ENCODE measurements around the gene DNAH14.

Gene DNAH14

GRCh38 chr1:225428068-225428880, 498.8 kb downstream of the DNAH14 start:
- DNase-seq (ENCODE audit: low spot score) = peak; percentile 95

GRCh38 chr1:225428881-225429455, 499.5 kb downstream of the DNAH14 start:
- DNase-seq (ENCODE audit: low spot score) = no peak

- DNase-seq (ENCODE audit: low spot score) = no peak
These were observed 500.8 kb downstream of the DNAH14 start for GRCh38 chr1:225430301-225430700.

GRCh38 chr1:225431081-225431863, 501.8 kb downstream of the DNAH14 start:
- DNase-seq (ENCODE audit: low spot score) = no peak

- no peak for DNase-seq (ENCODE audit: low spot score)
These were observed 504.6 kb downstream of the DNAH14 start for GRCh38 chr1:225434046-225434445.

- no peak for DNase-seq (ENCODE audit: low spot score)
These were observed 505.6 kb downstream of the DNAH14 start for GRCh38 chr1:225435076-225435475.

GRCh38 chr1:225435487-225435886, 506.0 kb downstream of the DNAH14 start:
- DNase-seq (ENCODE audit: low spot score) = no peak

- DNase-seq (ENCODE audit: low spot score) = no peak
These were observed 506.5 kb downstream of the DNAH14 start for GRCh38 chr1:225435957-225436392.

- peak; percentile 26 for DNase-seq (ENCODE audit: low spot score)
These were observed 508.4 kb downstream of the DNAH14 start for GRCh38 chr1:225437710-225438437.

- no peak for DNase-seq (ENCODE audit: low spot score)
These were observed 511.1 kb downstream of the DNAH14 start for GRCh38 chr1:225440380-225441221.

- DNase-seq (ENCODE audit: low spot score) = no peak
These were observed 512.0 kb downstream of the DNAH14 start for GRCh38 chr1:225441314-225442122.

GRCh38 chr1:225442123-225442505, 512.6 kb downstream of the DNAH14 start:
- DNase-seq (ENCODE audit: low spot score) = no peak

GRCh38 chr1:225445639-225446594, 516.4 kb downstream of the DNAH14 start:
- DNase-seq (ENCODE audit: low spot score) = no peak

GRCh38 chr1:225446595-225446960, 517.1 kb downstream of the DNAH14 start:
- no peak for DNase-seq (ENCODE audit: low spot score)

GRCh38 chr1:225446981-225447615, 517.6 kb downstream of the DNAH14 start:
- no peak for DNase-seq (ENCODE audit: low spot score)

GRCh38 chr1:225447650-225448089, 518.2 kb downstream of the DNAH14 start:
- peak; percentile 83 for DNase-seq (ENCODE audit: low spot score)

- DNase-seq (ENCODE audit: low spot score) = peak; percentile 84
These were observed 518.8 kb downstream of the DNAH14 start for GRCh38 chr1:225448146-225448805.

All from Ammon's horn (tissue), 1 donor.